K562 (cell line): ENCODE results near the gene UQCRHL. TPM values are rescaled to one million over a fixed set of nuclear protein-coding genes. Genes with fewer than 3 reads are reported as not detected.

Source experiments
- ATAC-seq: fragments of 200-7000 bp; cut with Tn5 transposase; 3 replicates; pipeline ENCODE4 v1.9.1; 2020; ENCODE audit warnings: moderate library complexity
- BruUV-seq: library from RNA; stranded (reverse); fragments of 400-500 nt; replicated peaks from 2 replicates; lab custom pipeline; 2021; lab: Mats Ljungman, UMichigan
- CTCF ChIA-PET: fragments of 300-600 bp; formaldehyde crosslinking; extraction: SDS; loops from one replicate; lab custom pipeline; 2021; ENCODE audit warnings: low intra/inter-chr PET ratio; lab: Yijun Ruan, JAX
- POLR2A ChIA-PET: fragments of 300-600, 350-650 bp; sonication (Branson Sonifier 250); formaldehyde crosslinking; extraction: SDS; loops from one replicate; lab custom pipeline; 2021; ENCODE audit warnings: antibody characterized with exemption, inconsistent platforms; lab: Yijun Ruan, JAX
- DNase-seq, 4 experiments: peaks; one replicate each; pipeline versions ENCODE4 v3.0.0 to v3.0.0-alpha.2; 2011 to 2018; ENCODE audit warnings: low spot score in 3 of 4, mixed read lengths in 3 of 4; ENCODE audit errors: extremely low read depth in 1 of 4
- FAIRE-seq: peaks from 2 replicates; lab custom pipeline; 2011; peaks lifted over from hg19 to GRCh38; lab: Jason Lieb, UNC
- H2AFZ ChIP-seq: 2 replicates; pipeline ENCODE4 v1.6.0; 2011; ENCODE audit warnings: low read depth, low read length, control low read depth, inconsistent platforms
- H3K27ac ChIP-seq: fragments of 200-600 bp; 3 replicates; pipeline ENCODE4 v1.8.0; 2011; ENCODE audit warnings: low read depth, mild to moderate bottlenecking, control low read depth, inconsistent platforms, low read length, moderate library complexity, mixed read lengths; ENCODE audit errors: extremely low read depth
- H3K27me3 ChIP-seq, 2 experiments: fragments of 300-600 bp in 1 of 2; 2 replicates in 1 of 2; 3 replicates in 1 of 2; pipeline versions ENCODE4 v1.6.0 to v1.8.0; 2011; ENCODE audit warnings: inconsistent platforms in 2 of 2, low read length in 2 of 2, mild to moderate bottlenecking in 1 of 2, mixed read lengths in 1 of 2, moderate library complexity in 1 of 2; ENCODE audit not compliant: control insufficient read depth in 2 of 2, insufficient read depth in 2 of 2
- H3K36me3 ChIP-seq: fragments of 300-600 bp; 3 replicates; pipeline ENCODE4 v1.8.0; 2011; ENCODE audit warnings: mild to moderate bottlenecking, low read length, inconsistent platforms; ENCODE audit not compliant: control insufficient read depth, insufficient read depth
- H3K4me1 ChIP-seq, 2 experiments: fragments of 200-600 bp in 1 of 2; replicated peaks in 1 of 2; 2 replicates in 1 of 2; 3 replicates in 1 of 2; pipeline versions ENCODE4 v1.5.1 to v1.8.0; 2011; ENCODE audit warnings: inconsistent platforms in 2 of 2, low read length in 2 of 2, mild to moderate bottlenecking in 1 of 2, mixed read lengths in 1 of 2, moderate library complexity in 1 of 2; ENCODE audit not compliant: control insufficient read depth in 2 of 2, insufficient read depth in 2 of 2
- H3K4me2 ChIP-seq: 2 replicates; pipeline ENCODE4 v1.6.1; 2011; ENCODE audit warnings: low read length, control low read depth, inconsistent platforms, mixed read lengths; ENCODE audit not compliant: insufficient read depth
- H3K4me3 ChIP-seq: fragments of 200-600 bp; sonication (generic), shearing (Covaris generic); 2 replicates; pipeline ENCODE4 v1.5.1; 2016; ENCODE audit warnings: control low read depth, inconsistent platforms
- H3K79me2 ChIP-seq: fragments of 200-600 bp; 3 replicates; pipeline ENCODE4 v1.8.0; 2011; ENCODE audit warnings: low read length, inconsistent platforms; ENCODE audit not compliant: control insufficient read depth, insufficient read depth
- H3K9ac ChIP-seq, 2 experiments: 2 replicates each; pipeline versions ENCODE4 v1.6.0 to v1.6.1; 2011; ENCODE audit warnings: low read depth in 2 of 2, low read length in 2 of 2, control low read depth in 1 of 2, inconsistent platforms in 1 of 2, mild to moderate bottlenecking in 1 of 2, mixed read lengths in 1 of 2; ENCODE audit not compliant: insufficient read depth in 1 of 2
- H3K9me1 ChIP-seq: one replicate; pipeline ENCODE4 v1.6.0; 2011; ENCODE audit warnings: inconsistent platforms, mild to moderate bottlenecking, low read length, moderate library complexity; ENCODE audit not compliant: control insufficient read depth, insufficient read depth
- H3K9me3 ChIP-seq: replicated peaks from 2 replicates; pipeline ENCODE4 v1.5.1; 2011; ENCODE audit warnings: low read depth, low read length, inconsistent platforms; ENCODE audit not compliant: control insufficient read depth, insufficient read depth
- H4K20me1 ChIP-seq: replicated peaks from 2 replicates; pipeline ENCODE4 v1.6.1; 2011; ENCODE audit warnings: low read length, inconsistent platforms, mixed read lengths; ENCODE audit not compliant: control insufficient read depth, insufficient read depth
- ARID2 ChIP-seq: fragments of 450-650 bp; IDR thresholded peaks from 2 replicates; pipeline ENCODE4 v1.6.1; 2017; ENCODE audit warnings: antibody characterized with exemption, mild to moderate bottlenecking
- ATF7 ChIP-seq: fragments of 450-650 bp; IDR thresholded peaks from 2 replicates; pipeline ENCODE4 v1.7.1; 2014; ENCODE audit warnings: mild to moderate bottlenecking, moderate library complexity
- BACH1 ChIP-seq: fragments of 200-800 bp; sonication (Bioruptor generic); IDR thresholded peaks from 2 replicates; pipeline ENCODE4 v1.6.1; 2016; ENCODE audit warnings: missing genetic modification characterization, missing compliant biosample characterization
- CREM ChIP-seq: IDR thresholded peaks from 2 replicates; pipeline ENCODE4 v1.6.1; 2014; ENCODE audit warnings: antibody characterized with exemption, low read depth
- CTBP1 ChIP-seq: fragments of 450-650 bp; IDR thresholded peaks from 2 replicates; pipeline ENCODE4 v1.6.1; 2016; ENCODE audit warnings: borderline replicate concordance
- E2F3 ChIP-seq: fragments of 250-450 bp; sonication (Bioruptor Pico); IDR thresholded peaks from 2 replicates; pipeline ENCODE4 v1.4.0; 2020; ENCODE audit warnings: mild to moderate bottlenecking
- ETV1 ChIP-seq: fragments of 450-650 bp; conservative IDR thresholded peaks from 2 replicates; pipeline ENCODE4 v1.6.1; 2016; ENCODE audit warnings: missing genetic modification characterization, control low read depth, low read depth, missing compliant biosample characterization
- FOSL1 ChIP-seq: fragments of 200-800 bp; sonication (Bioruptor generic); conservative IDR thresholded peaks from 2 replicates; pipeline ENCODE4 v1.6.1; 2016; ENCODE audit warnings: missing genetic modification characterization, missing compliant biosample characterization
- GABPA ChIP-seq: fragments of 200-800 bp; sonication (Bioruptor generic); conservative IDR thresholded peaks from 2 replicates; pipeline ENCODE4 v1.6.1; 2016; ENCODE audit warnings: low read depth, missing genetic modification characterization, missing compliant biosample characterization
- HMBOX1 ChIP-seq: sonication (generic); IDR thresholded peaks from 2 replicates; pipeline ENCODE4 v1.6.1; 2016
- HNRNPUL1 ChIP-seq: fragments of 200-400 bp; formaldehyde crosslinking; IDR thresholded peaks from 2 replicates; pipeline ENCODE4 v1.6.1; 2017; ENCODE audit warnings: low read length
- KLF1 ChIP-seq: fragments of 450-650 bp; IDR thresholded peaks from 2 replicates; pipeline ENCODE4 v1.6.1; 2016; ENCODE audit warnings: missing genetic modification characterization, missing compliant biosample characterization
- MAFF ChIP-seq: IDR thresholded peaks from 2 replicates; pipeline ENCODE4 v1.6.1; 2012; ENCODE audit warnings: low read length, improper control_type of control experiment
- MAFK ChIP-seq: IDR thresholded peaks from 2 replicates; pipeline ENCODE4 v1.6.1; 2011; ENCODE audit warnings: low read length, improper control_type of control experiment
- NCOA6 ChIP-seq: fragments of 450-650 bp; IDR thresholded peaks from 2 replicates; pipeline ENCODE4 v1.6.1; 2017; ENCODE audit warnings: mild to moderate bottlenecking
- NR3C1 ChIP-seq: sonication (generic); formaldehyde crosslinking; IDR thresholded peaks from 2 replicates; pipeline ENCODE4 v1.8.1; 2022; ENCODE audit warnings: missing genetic modification reagents
- SETDB1 ChIP-seq: IDR thresholded peaks from one replicate; pipeline ENCODE4 v1.6.1; 2012; ENCODE audit warnings: low read length, control low read depth, inconsistent platforms
- SRSF9 ChIP-seq: fragments of 200-400 bp; formaldehyde crosslinking; IDR thresholded peaks from 2 replicates; pipeline ENCODE4 v1.6.1; 2017; ENCODE audit warnings: low read depth, low read length, borderline replicate concordance
- ZNF165 ChIP-seq: fragments of 250-450 bp; sonication (Bioruptor Pico); IDR thresholded peaks from 2 replicates; pipeline ENCODE4 v1.4.0; 2020; ENCODE audit warnings: borderline replicate concordance
- ZNF3 ChIP-seq: fragments of 250-450 bp; sonication (Bioruptor Pico); IDR thresholded peaks from 2 replicates; pipeline ENCODE4 v1.5.0; 2021; ENCODE audit warnings: mild to moderate bottlenecking, moderate library complexity
- WGBS: fragments of 100-300 bp; shearing (Covaris generic); methylation state at CpG from one replicate; pipeline ENCODE4 v1.1.6; 2016; ENCODE audit warnings: low coverage, mixed read lengths; ENCODE audit not compliant: insufficient coverage; ENCODE audit errors: missing lambda C conversion rate; 5-methylcytosine and 5-hydroxymethylcytosine counted together
- in situ Hi-C: fragments of 300-500 bp; cut with MboI; formaldehyde crosslinking; loops from 4 replicates; pipeline ENCODE4 v1.15.0; 2018; ENCODE audit warnings: inconsistent platforms, mixed read lengths
- intact Hi-C: fragments of 100-400 bp; cut with micrococcal nuclease; formaldehyde crosslinking; loops from 2 replicates; pipeline ENCODE4 v1.14.2; 2022
- polyA plus RNA-seq, 8 experiments: library from polyadenylated mRNA; depleted of rRNA in 4 of 8; stranded (reverse) in 5 of 8; unstranded in 3 of 8; fragments of >200 nt; fragmentation: Nextera tagmentation in 2 of 8; fragmentation: Illumina TruSeq in 1 of 8; extraction: Ambion mirVana in 2 of 8; extraction: Trizol in 1 of 8; gene quantifications; 2 replicates each; pipeline versions ENCODE4 v1.2.1 to v1.2.3, GENCODE V29; 2011 to 2014; ENCODE audit warnings: inconsistent platforms in 1 of 8, missing spikeins in 1 of 8
- total RNA-seq, 7 experiments: library from RNA; depleted of rRNA in 6 of 7; stranded (reverse); fragments of >200 nt in 6 of 7; fragmentation: Illumina TruSeq in 2 of 7; extraction: Trizol in 2 of 7; gene quantifications; 2 replicates each; pipeline versions ENCODE4 v1.2.1 to v1.2.3, GENCODE V29; 2011 to 2021; ENCODE audit warnings: low replicate concordance in 1 of 7
- TF ChIP-seq, protein P1 (sequence below): fragments of 450-650 bp; IDR thresholded peaks from one replicate; pipeline ENCODE4 v1.6.1; 2018; ENCODE audit warnings: mild to moderate bottlenecking, moderate library complexity; ENCODE audit not compliant: partially characterized antibody

UQCRHL gene
- total and polyA plus RNA-seq, 9 of the 15 experiments (the other 6 are each of a cell fraction or from before 2014, with no cell fraction given): 5.1 to 41.3 (median 21.8) TPM

DNA sequence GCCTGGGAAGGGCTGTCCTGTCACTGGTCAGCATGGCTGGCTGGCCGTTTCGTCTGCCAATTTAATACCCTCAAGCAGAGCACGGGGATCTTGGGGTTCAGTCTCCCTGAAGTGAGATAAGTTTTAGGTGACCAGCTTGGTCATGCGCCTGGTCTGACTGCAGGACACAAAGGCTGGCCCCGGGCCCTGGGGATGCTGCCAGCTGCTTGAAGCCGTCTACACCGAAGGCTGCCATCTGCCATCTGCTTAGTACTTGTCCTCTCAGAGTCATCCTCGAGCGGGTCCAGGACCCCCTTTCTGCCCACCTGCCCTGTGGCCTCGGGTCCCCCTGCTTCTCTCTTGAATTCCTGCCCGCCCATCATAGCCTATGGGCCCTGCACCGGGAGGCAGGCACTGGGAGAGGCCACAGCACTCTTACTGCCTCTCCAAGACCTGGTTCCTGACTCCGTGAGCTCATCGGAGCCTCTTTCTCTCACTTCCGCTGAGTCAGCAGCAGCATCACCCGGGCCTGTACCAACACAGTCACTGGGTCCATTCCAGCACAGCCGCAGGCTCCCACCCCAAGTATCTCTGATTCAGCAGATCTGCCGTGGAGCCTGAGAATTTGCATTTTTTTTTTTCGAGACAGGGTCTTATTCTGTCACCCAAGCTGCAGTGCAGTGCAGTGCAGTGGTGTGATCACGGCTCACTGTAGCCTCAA lies 41.8 kb downstream of the UQCRHL start:
- 12% methylated on average over 20 of the region's 20 CpGs for WGBS
- no peak for TF ChIP-seq E2F3 (CRISPR knock-in tag)
- peak; percentile 57; the same call in 1 of the 2 replicates for TF ChIP-seq CREM
- peak; percentile 70 for TF ChIP-seq CTBP1
- TF ChIP-seq NCOA6: no peak
- no peak for TF ChIP-seq HMBOX1
- TF ChIP-seq HNRNPUL1: no peak
- no peak for TF ChIP-seq ARID2
- TF ChIP-seq KLF1 (tag): no peak
- TF ChIP-seq BACH1: peak; percentile 89
- TF ChIP-seq ETV1: peak; percentile 72
- TF ChIP-seq MAFF: peak; percentile 95
- peak; percentile 56 for TF ChIP-seq GABPA (tag)
- TF ChIP-seq FOSL1 (tag): peak; percentile 82
- TF ChIP-seq SRSF9: no peak
- TF ChIP-seq, protein P1, sequence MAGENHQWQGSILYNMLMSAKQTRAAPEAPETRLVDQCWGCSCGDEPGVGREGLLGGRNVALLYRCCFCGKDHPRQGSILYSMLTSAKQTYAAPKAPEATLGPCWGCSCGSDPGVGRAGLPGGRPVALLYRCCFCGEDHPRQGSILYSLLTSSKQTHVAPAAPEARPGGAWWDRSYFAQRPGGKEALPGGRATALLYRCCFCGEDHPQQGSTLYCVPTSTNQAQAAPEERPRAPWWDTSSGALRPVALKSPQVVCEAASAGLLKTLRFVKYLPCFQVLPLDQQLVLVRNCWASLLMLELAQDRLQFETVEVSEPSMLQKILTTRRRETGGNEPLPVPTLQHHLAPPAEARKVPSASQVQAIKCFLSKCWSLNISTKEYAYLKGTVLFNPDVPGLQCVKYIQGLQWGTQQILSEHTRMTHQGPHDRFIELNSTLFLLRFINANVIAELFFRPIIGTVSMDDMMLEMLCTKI: no peak
- no peak for TF ChIP-seq SETDB1
- TF ChIP-seq ZNF3: no peak
- TF ChIP-seq ZNF165 (CRISPR knock-in tag): no peak
- TF ChIP-seq ATF7: peak; percentile 51; the same call in 1 of the 2 replicates
- no peak for TF ChIP-seq NR3C1 (CRISPR knock-in tag)
- peak; percentile 98 for TF ChIP-seq MAFK

More for the DNA sequence above, 41.8 kb downstream of the UQCRHL start:
- no peak overlapping the region for H2AFZ ChIP-seq
- DNase-seq: peak; percentile 67 to 70 (median 68)
- H3K9me3 ChIP-seq: no peaks in the 10 kb centered on the region
- peaks cover 13 to 30% of the 10 kb centered on the region in 2 experiments; a peak in 4 of 5 replicates for H3K4me1 ChIP-seq
- no peaks in the 10 kb centered on the region for H3K79me2 ChIP-seq
- ATAC-seq: peak; percentile 75
- H3K4me3 ChIP-seq: no peak overlapping the region
- H3K4me2 ChIP-seq: no peak overlapping the region
- peaks cover 3% of the 10 kb centered on the region; the same call in 1 of the 2 replicates for H4K20me1 ChIP-seq
- no peaks in the 10 kb centered on the region for H3K9me1 ChIP-seq
- H3K36me3 ChIP-seq: no peaks in the 10 kb centered on the region
- in situ Hi-C loops (no loop called here), intact Hi-C loops (no loop called here)
- POLR2A ChIA-PET: interaction anchor here (0.6 to 2.1 kb wide), 7 partner anchors 8 to 186 kb away, joined by 3 to 6 read pairs (median 4); no protein-coding TSS in a partner anchor
- peaks cover 27 to 70% of the 10 kb centered on the region in 2 experiments for H3K27me3 ChIP-seq
- 0 out of 4 replicates have a peak overlapping the region, but pooled peaks of 1 of the 2 experiments have one; percentile 14 for H3K9ac ChIP-seq
- no TSS peak for BruUV-seq
- CTCF ChIA-PET: no interaction called here
- FAIRE-seq: no peak
- no peak overlapping the region for H3K27ac ChIP-seq
